GM13977 (cell line): ENCODE measurements around the gene RANBP17.

Source experiments
- DNase-seq: peaks from one replicate; pipeline ENCODE4 v3.0.0; 2012; ENCODE audit warnings: low spot score
- in situ Hi-C: fragments of 300-500 bp; cut with MboI; formaldehyde crosslinking; loops from one replicate; pipeline ENCODE4 v1.12.0; 2022; ENCODE audit warnings: low sequenced_read_pairs, low pct_unique_long_range_greater_than_20kb, mixed read lengths, inconsistent platforms; ENCODE audit not compliant: unreplicated experiment
- TF ChIP-seq, protein P1 (sequence below): IDR thresholded peaks from 2 replicates; pipeline ENCODE4 v1.5.1; 2012; ENCODE audit warnings: mild to moderate bottlenecking, control low read depth; ENCODE audit not compliant: insufficient read depth; ENCODE audit errors: extremely low read depth, missing control alignments

The RANBP17 gene

DNA sequence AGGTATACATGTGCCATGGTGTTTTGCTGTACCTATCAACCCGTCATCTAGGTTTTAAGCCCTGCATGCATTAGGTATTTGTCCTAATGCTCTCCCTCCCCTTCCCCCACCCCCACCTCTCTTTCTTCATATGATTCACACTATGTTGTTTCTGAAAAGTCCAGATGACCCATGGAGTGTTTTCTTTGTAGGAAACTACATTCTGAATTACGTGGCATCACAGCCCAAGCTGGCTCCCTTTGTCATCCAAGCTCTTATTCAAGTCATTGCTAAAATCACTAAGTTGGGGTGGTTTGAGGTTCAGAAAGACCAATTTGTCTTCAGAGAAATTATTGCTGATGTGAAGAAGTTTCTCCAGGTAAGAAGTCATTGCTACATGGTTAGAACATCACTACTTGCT lies 30.4 kb downstream of the RANBP17 start:
- TF ChIP-seq, protein P1, sequence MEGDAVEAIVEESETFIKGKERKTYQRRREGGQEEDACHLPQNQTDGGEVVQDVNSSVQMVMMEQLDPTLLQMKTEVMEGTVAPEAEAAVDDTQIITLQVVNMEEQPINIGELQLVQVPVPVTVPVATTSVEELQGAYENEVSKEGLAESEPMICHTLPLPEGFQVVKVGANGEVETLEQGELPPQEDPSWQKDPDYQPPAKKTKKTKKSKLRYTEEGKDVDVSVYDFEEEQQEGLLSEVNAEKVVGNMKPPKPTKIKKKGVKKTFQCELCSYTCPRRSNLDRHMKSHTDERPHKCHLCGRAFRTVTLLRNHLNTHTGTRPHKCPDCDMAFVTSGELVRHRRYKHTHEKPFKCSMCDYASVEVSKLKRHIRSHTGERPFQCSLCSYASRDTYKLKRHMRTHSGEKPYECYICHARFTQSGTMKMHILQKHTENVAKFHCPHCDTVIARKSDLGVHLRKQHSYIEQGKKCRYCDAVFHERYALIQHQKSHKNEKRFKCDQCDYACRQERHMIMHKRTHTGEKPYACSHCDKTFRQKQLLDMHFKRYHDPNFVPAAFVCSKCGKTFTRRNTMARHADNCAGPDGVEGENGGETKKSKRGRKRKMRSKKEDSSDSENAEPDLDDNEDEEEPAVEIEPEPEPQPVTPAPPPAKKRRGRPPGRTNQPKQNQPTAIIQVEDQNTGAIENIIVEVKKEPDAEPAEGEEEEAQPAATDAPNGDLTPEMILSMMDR = no peak
- in situ Hi-C loops = no loop called here
- no peak for DNase-seq

DNA sequence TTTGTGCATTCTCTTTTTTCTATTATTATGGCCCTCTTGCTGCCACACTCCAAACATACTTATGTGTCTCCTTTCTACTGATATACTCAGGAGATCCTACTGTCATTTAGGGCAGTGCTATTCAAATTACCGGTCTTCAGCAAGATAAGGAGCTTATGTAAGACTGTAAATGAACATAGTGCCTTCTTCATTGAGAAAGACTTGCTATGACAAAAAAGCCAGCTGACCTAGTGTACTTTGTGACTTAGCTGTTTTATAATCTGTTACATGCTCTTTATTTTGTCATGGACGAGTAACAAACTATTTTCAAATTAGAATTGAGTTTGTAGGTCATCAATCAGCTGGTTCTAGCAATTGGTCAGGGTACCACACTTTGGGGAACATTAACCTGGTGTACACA lies 32.8 kb downstream of the RANBP17 start:
- no peak for DNase-seq
- TF ChIP-seq, protein P1 = no peak

DNA sequence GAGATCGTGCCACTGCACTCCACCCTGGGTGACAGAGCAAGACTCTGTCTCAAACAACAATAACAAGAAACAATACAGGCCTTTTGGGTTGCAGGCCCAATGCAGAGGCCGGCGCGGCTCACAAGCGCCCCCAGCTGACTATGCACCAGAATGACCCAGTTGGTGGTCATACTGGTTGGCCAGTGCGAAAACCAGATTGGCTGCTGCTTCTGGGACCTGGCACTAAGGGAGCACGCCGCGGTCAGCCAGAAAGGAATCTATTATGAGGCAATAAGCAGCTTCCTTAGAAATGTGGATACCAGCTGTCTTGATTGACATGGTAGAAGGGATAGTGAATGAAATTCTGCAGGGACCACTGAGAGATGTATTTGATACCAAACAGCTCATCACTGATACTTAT lies 35.0 kb downstream of the RANBP17 start:
- TF ChIP-seq, protein P1 = peak; percentile 41
- in situ Hi-C loops = no loop called here

More for the DNA sequence above, 32.8 kb downstream of the RANBP17 start:
- in situ Hi-C loops = no loop called here

DNA sequence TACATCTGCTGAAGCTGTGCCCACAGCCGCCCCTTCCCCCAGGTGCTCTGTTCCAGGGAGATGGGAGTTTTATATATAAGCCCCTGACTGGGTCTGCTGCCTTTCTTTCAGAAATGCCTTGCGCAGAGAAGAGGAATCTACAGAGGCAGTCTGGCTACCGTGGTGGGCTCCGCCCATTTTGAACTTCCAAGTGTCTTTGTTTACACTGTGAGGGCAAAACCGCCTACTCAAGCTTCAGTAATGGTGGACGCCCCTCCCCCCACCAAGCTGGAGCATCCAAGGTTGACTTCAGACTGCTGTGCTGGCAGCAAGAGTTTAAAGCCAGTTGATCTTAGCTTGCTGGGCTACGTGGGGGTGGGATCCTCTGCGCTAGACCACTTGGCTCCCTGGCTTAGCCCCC lies 41.3 kb downstream of the RANBP17 start:
- TF ChIP-seq, protein P1 = no peak
- in situ Hi-C loops = no loop called here
- no peak for DNase-seq

More for the DNA sequence above, 35.0 kb downstream of the RANBP17 start:
- no peak for DNase-seq

DNA sequence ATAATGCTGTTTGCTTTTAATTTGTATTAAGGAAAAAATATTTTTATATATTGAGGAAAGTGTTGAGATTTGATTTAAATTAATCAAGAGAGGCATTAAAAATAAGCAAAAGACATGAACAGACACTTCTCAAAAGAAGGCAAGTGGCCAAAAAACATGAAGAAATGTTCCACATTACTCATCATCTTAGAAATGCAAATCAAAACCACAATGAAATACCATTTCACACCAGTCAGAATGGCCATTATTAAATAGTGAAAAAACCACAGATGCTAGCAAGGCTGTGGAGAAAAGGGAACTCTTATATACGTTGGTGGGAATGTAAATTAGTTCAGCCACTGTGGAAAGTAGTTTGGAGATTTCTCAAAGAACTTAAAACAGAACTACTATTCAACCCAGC lies 45.9 kb downstream of the RANBP17 start:
- TF ChIP-seq, protein P1 = no peak
- in situ Hi-C loops = no loop called here
- no peak for DNase-seq

DNA sequence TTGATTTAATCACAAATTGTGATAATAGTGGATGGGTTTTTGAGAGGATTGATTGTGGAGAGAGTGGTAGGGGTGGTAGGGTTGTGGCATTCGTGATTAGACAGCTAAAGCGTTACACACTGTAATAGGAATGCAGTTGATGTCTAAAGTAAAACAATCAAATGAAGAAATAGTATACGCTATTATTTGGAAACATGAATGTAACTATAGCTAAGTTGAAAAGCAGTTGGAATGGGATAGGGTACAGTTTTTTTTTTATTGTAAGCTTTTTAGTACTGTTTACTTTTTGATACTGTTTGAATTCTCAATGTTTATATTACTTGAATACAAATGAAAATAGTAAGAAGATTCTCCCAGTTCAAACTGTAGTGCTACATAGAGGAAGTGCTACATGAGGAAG lies 51.8 kb downstream of the RANBP17 start:
- in situ Hi-C loops = no loop called here
- TF ChIP-seq, protein P1 = no peak
- DNase-seq = no peak

DNA sequence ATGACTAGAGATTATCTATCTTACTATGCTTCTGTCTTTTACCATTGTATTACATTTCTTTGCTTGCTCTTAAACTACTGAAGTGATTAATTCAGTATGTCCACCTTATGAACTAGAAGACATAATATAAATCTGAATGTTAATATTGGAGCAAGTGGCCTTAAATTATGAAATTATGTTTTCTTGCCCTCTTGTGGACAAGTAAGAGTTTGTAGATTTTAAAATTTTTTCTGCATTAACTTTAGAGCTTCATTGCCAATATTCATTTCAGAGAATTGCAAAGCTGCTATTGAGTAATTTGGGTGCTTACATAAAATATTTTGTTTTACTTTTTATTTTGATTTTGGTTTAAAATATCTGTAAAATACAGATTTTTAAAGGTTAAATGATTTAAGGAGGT lies 55.3 kb downstream of the RANBP17 start:
- no peak for DNase-seq
- in situ Hi-C loops = no loop called here
- TF ChIP-seq, protein P1 = no peak
